Measurements from ENCODE around the gene PTPRN2.
"Not testable (repeated sequence)": the region's sequence is repeated elsewhere in the genome, so short reads cannot be mapped to it uniquely, and the experiment has no call there.

PTPRN2 gene

GRCh38 chr7:158187694-158187994 lies 400.0 kb downstream of the PTPRN2 start:
- DNase-seq: no peak

- DNase-seq: no peak
These were observed 400.5 kb downstream of the PTPRN2 start for GRCh38 chr7:158186864-158187693.

GRCh38 chr7:158186406-158186805 lies 401.2 kb downstream of the PTPRN2 start:
- no peak for DNase-seq

GRCh38 chr7:158185653-158186052 lies 402.0 kb downstream of the PTPRN2 start:
- no peak for DNase-seq

GRCh38 chr7:158183431-158183830 lies 404.2 kb downstream of the PTPRN2 start:
- no peak for DNase-seq

- no peak for DNase-seq
These were observed 411.0 kb downstream of the PTPRN2 start for GRCh38 chr7:158176561-158177173.

GRCh38 chr7:158175779-158176178 lies 411.8 kb downstream of the PTPRN2 start:
- no peak for DNase-seq

- DNase-seq: no peak
These were observed 412.7 kb downstream of the PTPRN2 start for GRCh38 chr7:158174947-158175346.

GRCh38 chr7:158167373-158167772 lies 420.2 kb downstream of the PTPRN2 start:
- no peak for DNase-seq

- DNase-seq: no peak
These were observed 421.0 kb downstream of the PTPRN2 start for GRCh38 chr7:158166386-158167340.

- DNase-seq: no peak
These were observed 421.9 kb downstream of the PTPRN2 start for GRCh38 chr7:158165711-158166110.

- no peak for DNase-seq
These were observed 423.2 kb downstream of the PTPRN2 start for GRCh38 chr7:158164101-158165095.

- no peak for DNase-seq
These were observed 426.4 kb downstream of the PTPRN2 start for GRCh38 chr7:158161194-158161593.

GRCh38 chr7:158160199-158160598 lies 427.4 kb downstream of the PTPRN2 start:
- no peak for DNase-seq

GRCh38 chr7:158157460-158157859 lies 430.2 kb downstream of the PTPRN2 start:
- no peak for DNase-seq

- DNase-seq: peak in 1 of 2 donors; percentile 8
These were observed 436.4 kb downstream of the PTPRN2 start for GRCh38 chr7:158151273-158151672.

GRCh38 chr7:158150234-158150633 lies 437.4 kb downstream of the PTPRN2 start:
- DNase-seq: no peak

- DNase-seq: not testable (repeated sequence)
These were observed 440.2 kb downstream of the PTPRN2 start for GRCh38 chr7:158147431-158147830.

GRCh38 chr7:158145370-158145769 lies 442.3 kb downstream of the PTPRN2 start:
- DNase-seq: no peak

- no peak for DNase-seq
These were observed 444.2 kb downstream of the PTPRN2 start for GRCh38 chr7:158143196-158144120.

GRCh38 chr7:158142657-158143056 lies 445.0 kb downstream of the PTPRN2 start:
- no peak for DNase-seq
